PFSK-1 (cell line): ENCODE measurements around the gene CUBN.

Experiments
- FOXP2 ChIP-seq: optimal IDR thresholded peaks from 2 replicates; pipeline ENCODE3; 2011; ENCODE audit warnings: borderline replicate concordance, control low read depth, inconsistent platforms; ENCODE audit not compliant: insufficient read depth; ENCODE audit errors: extremely low read length, extremely low read depth
- POLR2AphosphoS5 ChIP-seq: IDR thresholded peaks from 2 replicates; pipeline ENCODE4 v1.6.1; 2012; ENCODE audit warnings: low read depth, mild to moderate bottlenecking, control low read depth, low read length, moderate library complexity
- REST ChIP-seq, 2 experiments: IDR thresholded peaks; 2 replicates each; pipeline versions ENCODE4 v1.6.1 to v1.8.0; 2011 to 2012; ENCODE audit warnings: low read depth in 2 of 2, low read length in 2 of 2, control low read depth in 1 of 2, inconsistent platforms in 1 of 2, mild to moderate bottlenecking in 1 of 2, moderate library complexity in 1 of 2; ENCODE audit not compliant: insufficient read depth in 1 of 2
- SIN3A ChIP-seq: IDR thresholded peaks from 2 replicates; pipeline ENCODE4 v1.6.1; 2012; ENCODE audit warnings: mild to moderate bottlenecking, low read length, moderate library complexity, borderline replicate concordance; ENCODE audit not compliant: insufficient read depth
- TAF1 ChIP-seq: IDR thresholded peaks from 2 replicates; pipeline ENCODE4 v1.6.1; 2012; ENCODE audit warnings: low read length, control low read depth, borderline replicate concordance; ENCODE audit not compliant: insufficient read depth

GRCh38 chr10:16853809-16854208 lies 275.8 kb downstream of the CUBN start:
- TF ChIP-seq TAF1 (no peak), POLR2AphosphoS5 (no peak), REST (IDR thresholded peaks at IDR 0.05; ENCODE audit: insufficient read depth in 1 of 2, low read depth in 2 of 2, low read length in 2 of 2) (no peak), SIN3A (no peak), FOXP2 (no peak)
